K562 (cell line): Measurements from ENCODE around the gene NEMP1. TPM values are rescaled to one million over a fixed set of nuclear protein-coding genes. Genes with fewer than 3 reads are reported as not detected.

Experiments
- ARID3B ChIP-seq: fragments of 250-450 bp; sonication (Bioruptor Pico); IDR thresholded peaks from 2 replicates; pipeline ENCODE4 v1.4.0; 2020; ENCODE audit warnings: borderline replicate concordance
- E2F4 ChIP-seq: sonication (generic); formaldehyde crosslinking; IDR thresholded peaks from 2 replicates; pipeline ENCODE4 v1.8.0; 2022; ENCODE audit warnings: mild to moderate bottlenecking, low read depth, missing genetic modification reagents
- HDAC3 ChIP-seq: fragments of 450-650 bp; IDR thresholded peaks from 2 replicates; pipeline ENCODE4 v1.6.1; 2018; ENCODE audit warnings: borderline replicate concordance, mild to moderate bottlenecking, moderate library complexity; ENCODE audit not compliant: partially characterized antibody
- RAD21 ChIP-seq, 2 experiments: fragments of 250-450 bp in 1 of 2; fragments of 450-650 bp in 1 of 2; sonication (Bioruptor Pico) in 1 of 2; formaldehyde crosslinking in 1 of 2; IDR thresholded peaks in 1 of 2; conservative IDR thresholded peaks in 1 of 2; 2 replicates each; pipeline versions ENCODE4 v1.4.0 to v1.8.0; 2020 to 2022; ENCODE audit warnings: mild to moderate bottlenecking in 2 of 2, moderate library complexity in 1 of 2
- RBM25 ChIP-seq: fragments of 200-400 bp; formaldehyde crosslinking; IDR thresholded peaks from 2 replicates; pipeline ENCODE4 v1.6.1; 2018; ENCODE audit warnings: low read length, low read depth, moderate library complexity; ENCODE audit not compliant: severe bottlenecking
- TFE3 ChIP-seq: fragments of 450-650 bp; formaldehyde crosslinking; IDR thresholded peaks from 2 replicates; pipeline ENCODE4 v1.4.0; 2020; ENCODE audit warnings: mild to moderate bottlenecking, mixed read lengths
- ZBTB2 ChIP-seq: fragments of 450-650 bp; IDR thresholded peaks from 2 replicates; pipeline ENCODE4 v1.6.1; 2016; ENCODE audit warnings: antibody characterized with exemption
- ZNF444 ChIP-seq: fragments of 250-450 bp; sonication (Bioruptor Pico); IDR thresholded peaks from 2 replicates; pipeline ENCODE4 v1.4.0; 2020; ENCODE audit warnings: mild to moderate bottlenecking, moderate library complexity
- polyA plus RNA-seq, 8 experiments: library from polyadenylated mRNA; depleted of rRNA in 4 of 8; stranded (reverse) in 5 of 8; unstranded in 3 of 8; fragments of >200 nt; fragmentation: Nextera tagmentation in 2 of 8; fragmentation: Illumina TruSeq in 1 of 8; extraction: Ambion mirVana in 2 of 8; extraction: Trizol in 1 of 8; gene quantifications; 2 replicates each; pipeline versions ENCODE4 v1.2.1 to v1.2.3, GENCODE V29; 2011 to 2014; ENCODE audit warnings: inconsistent platforms in 1 of 8, missing spikeins in 1 of 8
- total RNA-seq, 7 experiments: library from RNA; depleted of rRNA in 6 of 7; stranded (reverse); fragments of >200 nt in 6 of 7; fragmentation: Illumina TruSeq in 2 of 7; extraction: Trizol in 2 of 7; gene quantifications; 2 replicates each; pipeline versions ENCODE4 v1.2.1 to v1.2.3, GENCODE V29; 2011 to 2021; ENCODE audit warnings: low replicate concordance in 1 of 7
- TF ChIP-seq, protein P1 (sequence below), 3 experiments: IDR thresholded peaks in 2 of 3; conservative IDR thresholded peaks in 1 of 3; 2 replicates each; pipeline ENCODE4 v1.5.1; 2011 to 2012; ENCODE audit warnings: low read length in 3 of 3, mild to moderate bottlenecking in 3 of 3, control low read depth in 2 of 3, improper control_type of control experiment in 1 of 3, inconsistent platforms in 1 of 3, low read depth in 1 of 3, mixed read lengths in 1 of 3, moderate library complexity in 1 of 3; ENCODE audit not compliant: insufficient read depth in 2 of 3

Gene NEMP1
- total and polyA plus RNA-seq, 9 of the 15 experiments (the other 6 are each of a cell fraction or from before 2014, with no cell fraction given), result 9.5 to 82.2 (median 41.2) TPM

GRCh38 chr12:57012600-57013465, 65.8 kb downstream of the NEMP1 start (continued):
- TF ChIP-seq TFE3 (CRISPR knock-in tag), result peak; percentile 37; the same call in 1 of the 2 replicates
- no peak for TF ChIP-seq ZNF444 (CRISPR knock-in tag)
- peak in 1 of 2 experiments; percentile 59; a peak in 2 of 4 replicates for TF ChIP-seq RAD21 (CRISPR knock-in tag; conservative IDR thresholded peaks at IDR 0.05 in 1 of 2, IDR thresholded peaks at IDR 0.05 in 1 of 2)
- TF ChIP-seq ZBTB2, result no peak
- no peak for TF ChIP-seq E2F4 (CRISPR knock-in tag)
- no peak for TF ChIP-seq RBM25
- TF ChIP-seq ARID3B, result no peak
- TF ChIP-seq, protein P1, sequence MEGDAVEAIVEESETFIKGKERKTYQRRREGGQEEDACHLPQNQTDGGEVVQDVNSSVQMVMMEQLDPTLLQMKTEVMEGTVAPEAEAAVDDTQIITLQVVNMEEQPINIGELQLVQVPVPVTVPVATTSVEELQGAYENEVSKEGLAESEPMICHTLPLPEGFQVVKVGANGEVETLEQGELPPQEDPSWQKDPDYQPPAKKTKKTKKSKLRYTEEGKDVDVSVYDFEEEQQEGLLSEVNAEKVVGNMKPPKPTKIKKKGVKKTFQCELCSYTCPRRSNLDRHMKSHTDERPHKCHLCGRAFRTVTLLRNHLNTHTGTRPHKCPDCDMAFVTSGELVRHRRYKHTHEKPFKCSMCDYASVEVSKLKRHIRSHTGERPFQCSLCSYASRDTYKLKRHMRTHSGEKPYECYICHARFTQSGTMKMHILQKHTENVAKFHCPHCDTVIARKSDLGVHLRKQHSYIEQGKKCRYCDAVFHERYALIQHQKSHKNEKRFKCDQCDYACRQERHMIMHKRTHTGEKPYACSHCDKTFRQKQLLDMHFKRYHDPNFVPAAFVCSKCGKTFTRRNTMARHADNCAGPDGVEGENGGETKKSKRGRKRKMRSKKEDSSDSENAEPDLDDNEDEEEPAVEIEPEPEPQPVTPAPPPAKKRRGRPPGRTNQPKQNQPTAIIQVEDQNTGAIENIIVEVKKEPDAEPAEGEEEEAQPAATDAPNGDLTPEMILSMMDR (IDR thresholded peaks at IDR 0.05 in 2 of 3, conservative IDR thresholded peaks at IDR 0.05 in 1 of 3; ENCODE audit: insufficient read depth in 2 of 3, low read depth in 1 of 3, low read length in 3 of 3), result peak; percentile 34 to 48 (median 34); a peak in 4 of 6 replicates
- TF ChIP-seq HDAC3, result no peak
- TF ChIP-seq, all 486 proteins: peak for 5
